OCI-LY3 (cell line): ENCODE results near the gene RUNX2.

Experiments used
- H2AFZ ChIP-seq: fragments of 200-600, 300-600 bp; shearing (Covaris generic); 2 replicates; pipeline ENCODE4 v1.6.0; 2014; ENCODE audit warnings: antibody characterized with exemption, low read depth, low read length
- H3K27ac ChIP-seq: fragments of 200-600, 300-600 bp; sonication (generic); 2 replicates; pipeline ENCODE4 v1.5.1; 2014; ENCODE audit warnings: mild to moderate bottlenecking, low read length, moderate library complexity, mixed read lengths
- H3K27me3 ChIP-seq: fragments of 200-600, 300-600 bp; sonication (generic); 2 replicates; pipeline ENCODE4 v1.6.1; 2014; ENCODE audit warnings: low read depth, low read length, mixed read lengths
- H3K36me3 ChIP-seq: fragments of 200-600, 300-600 bp; sonication (generic); replicated peaks from 2 replicates; pipeline ENCODE3; 2014; ENCODE audit warnings: low read depth, low read length, mixed read lengths
- H3K4me1 ChIP-seq: fragments of 300-600, 200-600 bp; sonication (generic); 2 replicates; pipeline ENCODE4 v1.6.1; 2014; ENCODE audit warnings: low read length, mixed read lengths
- H3K4me2 ChIP-seq: fragments of 200-600, 300-600 bp; sonication (generic); 2 replicates; pipeline ENCODE4 v1.6.1; 2014; ENCODE audit warnings: low read length, mixed read lengths
- H3K4me3 ChIP-seq: fragments of 300-600, 200-600 bp; sonication (generic); 2 replicates; pipeline ENCODE4 v1.5.1; 2014; ENCODE audit warnings: antibody characterized with exemption, mild to moderate bottlenecking, low read length, moderate library complexity
- H3K79me2 ChIP-seq: fragments of 300-600, 200-600 bp; shearing (Covaris generic); 2 replicates; pipeline ENCODE4 v1.6.1; 2014; ENCODE audit warnings: mild to moderate bottlenecking, low read length, mixed read lengths
- H3K9ac ChIP-seq: fragments of 300-600, 200-600 bp; shearing (Covaris generic); 2 replicates; pipeline ENCODE4 v1.6.0; 2014; ENCODE audit warnings: mild to moderate bottlenecking, low read length, moderate library complexity
- H3K9me3 ChIP-seq: fragments of 200-600, 300-600 bp; shearing (Covaris generic); 2 replicates; pipeline ENCODE4 v1.6.1; 2014; ENCODE audit warnings: low read length, mixed read lengths; ENCODE audit not compliant: insufficient read depth
- H4K20me1 ChIP-seq: fragments of 200-600, 300-600 bp; sonication (generic); 2 replicates; pipeline ENCODE4 v1.6.1; 2016; ENCODE audit warnings: low read length, mixed read lengths; ENCODE audit not compliant: insufficient read depth
- EZH2phosphoT487 ChIP-seq: fragments of 200-600 bp; shearing (Covaris generic); IDR thresholded peaks from 2 replicates; pipeline ENCODE4 v1.6.1; 2018; ENCODE audit warnings: antibody characterized with exemption, mixed run types, low read depth
- TF ChIP-seq, protein P1 (sequence below): fragments of 200-600, 300-600 bp; sonication (generic); IDR thresholded peaks from 2 replicates; pipeline ENCODE4 v1.5.1; 2014; ENCODE audit warnings: antibody characterized with exemption, low read length, low read depth

The RUNX2 gene

DNA sequence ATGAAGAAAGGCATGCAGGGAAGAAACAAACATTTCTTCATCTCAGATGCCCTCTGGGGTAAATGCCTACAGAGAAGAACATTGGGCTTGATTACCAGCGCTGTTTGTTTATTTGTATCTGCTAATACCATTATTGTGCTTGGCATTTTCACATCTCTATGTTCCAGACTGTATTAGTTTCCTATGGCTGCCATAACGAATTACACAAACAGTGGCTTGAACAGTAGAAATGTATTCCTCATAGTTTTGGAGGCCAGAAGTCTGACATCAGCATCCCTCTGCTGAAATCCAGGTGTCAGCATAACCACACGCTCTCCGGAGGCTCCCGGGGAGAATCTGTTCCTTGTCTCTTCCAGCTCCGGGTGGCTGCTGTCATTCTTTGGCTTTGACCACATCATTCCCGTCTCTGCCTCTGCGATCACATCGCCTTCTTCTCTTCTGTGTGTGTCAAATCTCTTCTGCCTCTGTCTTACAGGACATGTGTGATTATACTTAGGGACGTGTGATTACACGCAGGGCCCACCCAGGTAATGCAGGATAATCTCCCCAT is 291.2 kb downstream of the RUNX2 start:
- Histone ChIP-seq H2AFZ (no peak overlapping the region), H3K4me2 (no peak overlapping the region), H3K4me3 (no peak overlapping the region), H3K4me1 (no peaks in the 10 kb centered on the region), H3K9ac (no peak overlapping the region), H3K79me2 (no peaks in the 10 kb centered on the region), H3K36me3 (no peaks in the 10 kb centered on the region), H4K20me1 (no peaks in the 10 kb centered on the region), H3K27ac (no peak overlapping the region), H3K9me3 (no peaks in the 10 kb centered on the region), H3K27me3 (peaks cover 40% of the 10 kb centered on the region)
- no peak for TF ChIP-seq EZH2phosphoT487
- TF ChIP-seq, protein P1, sequence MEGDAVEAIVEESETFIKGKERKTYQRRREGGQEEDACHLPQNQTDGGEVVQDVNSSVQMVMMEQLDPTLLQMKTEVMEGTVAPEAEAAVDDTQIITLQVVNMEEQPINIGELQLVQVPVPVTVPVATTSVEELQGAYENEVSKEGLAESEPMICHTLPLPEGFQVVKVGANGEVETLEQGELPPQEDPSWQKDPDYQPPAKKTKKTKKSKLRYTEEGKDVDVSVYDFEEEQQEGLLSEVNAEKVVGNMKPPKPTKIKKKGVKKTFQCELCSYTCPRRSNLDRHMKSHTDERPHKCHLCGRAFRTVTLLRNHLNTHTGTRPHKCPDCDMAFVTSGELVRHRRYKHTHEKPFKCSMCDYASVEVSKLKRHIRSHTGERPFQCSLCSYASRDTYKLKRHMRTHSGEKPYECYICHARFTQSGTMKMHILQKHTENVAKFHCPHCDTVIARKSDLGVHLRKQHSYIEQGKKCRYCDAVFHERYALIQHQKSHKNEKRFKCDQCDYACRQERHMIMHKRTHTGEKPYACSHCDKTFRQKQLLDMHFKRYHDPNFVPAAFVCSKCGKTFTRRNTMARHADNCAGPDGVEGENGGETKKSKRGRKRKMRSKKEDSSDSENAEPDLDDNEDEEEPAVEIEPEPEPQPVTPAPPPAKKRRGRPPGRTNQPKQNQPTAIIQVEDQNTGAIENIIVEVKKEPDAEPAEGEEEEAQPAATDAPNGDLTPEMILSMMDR = no peak

DNA sequence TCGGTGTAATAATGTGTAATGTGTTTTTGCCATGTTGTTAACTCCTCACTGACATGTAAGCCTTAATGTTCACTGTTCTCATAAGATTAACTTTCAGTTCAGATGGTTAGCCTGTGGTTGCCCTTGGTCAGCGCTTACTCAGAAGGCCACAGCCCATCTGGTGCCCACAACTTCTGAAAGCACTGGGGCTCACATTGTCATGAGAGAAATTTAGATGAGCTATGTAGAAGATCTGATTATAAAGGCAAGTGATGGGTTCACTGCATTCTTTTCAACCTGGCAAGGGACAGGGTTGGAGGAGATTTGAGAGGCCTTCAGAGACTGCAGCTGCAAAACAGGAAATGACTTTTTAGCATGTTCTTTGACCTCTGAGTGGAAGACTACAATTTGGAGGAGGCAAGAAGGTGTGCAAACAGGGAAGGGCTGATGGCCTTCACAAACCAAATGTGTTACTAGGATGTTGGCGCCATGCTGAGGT is 291.9 kb downstream of the RUNX2 start:
- no peaks in the 10 kb centered on the region for H4K20me1 ChIP-seq
- H3K4me3 ChIP-seq = no peak overlapping the region
- no peaks in the 10 kb centered on the region for H3K36me3 ChIP-seq
- H3K27me3 ChIP-seq = peaks cover 34% of the 10 kb centered on the region
- H3K9me3 ChIP-seq = no peaks in the 10 kb centered on the region
- no peak for TF ChIP-seq EZH2phosphoT487
- TF ChIP-seq, protein P1 = no peak
- no peaks in the 10 kb centered on the region for H3K4me1 ChIP-seq
- H2AFZ ChIP-seq = no peak overlapping the region
- no peak overlapping the region for H3K27ac ChIP-seq
- H3K9ac ChIP-seq = no peak overlapping the region
- H3K4me2 ChIP-seq = no peak overlapping the region
- no peaks in the 10 kb centered on the region for H3K79me2 ChIP-seq

GRCh38 chr6:45624228-45624627 is 296.1 kb downstream of the RUNX2 start:
- Histone ChIP-seq H4K20me1 (no peaks in the 10 kb centered on the region), H3K9ac (no peak overlapping the region), H3K4me3 (no peak overlapping the region), H3K27me3 (peaks cover 28% of the 10 kb centered on the region), H2AFZ (no peak overlapping the region), H3K4me2 (no peak overlapping the region), H3K4me1 (no peaks in the 10 kb centered on the region), H3K9me3 (no peaks in the 10 kb centered on the region), H3K27ac (no peak overlapping the region), H3K36me3 (no peaks in the 10 kb centered on the region), H3K79me2 (no peaks in the 10 kb centered on the region)
- TF ChIP-seq EZH2phosphoT487 = no peak
- TF ChIP-seq, protein P1 = no peak

- no peak overlapping the region for H3K9ac ChIP-seq
- no peaks in the 10 kb centered on the region for H3K79me2 ChIP-seq
- peaks cover 37% of the 10 kb centered on the region for H3K27me3 ChIP-seq
- no peaks in the 10 kb centered on the region for H3K9me3 ChIP-seq
- H3K4me1 ChIP-seq = no peaks in the 10 kb centered on the region
- H4K20me1 ChIP-seq = no peaks in the 10 kb centered on the region
- H3K4me3 ChIP-seq = no peak overlapping the region
- TF ChIP-seq, protein P1 = no peak
- no peak for TF ChIP-seq EZH2phosphoT487
- no peak overlapping the region for H3K27ac ChIP-seq
- H3K4me2 ChIP-seq = no peak overlapping the region
- no peaks in the 10 kb centered on the region for H3K36me3 ChIP-seq
- H2AFZ ChIP-seq = no peak overlapping the region
Observed at GRCh38 chr6:45625191-45625664, 297.1 kb downstream of the RUNX2 start.
